Lower lobe of right lung (tissue), 2 donors: Measurements from ENCODE around the gene SERINC3. TPM values are rescaled to one million over a fixed set of nuclear protein-coding genes. Genes with fewer than 3 reads are reported as not detected.
A peak's percentile ranks its signal among the peaks of the same experiment; 100 is the strongest.

Experiments
- ATAC-seq, 2 donors: fragments of 200-7000 bp; cut with Tn5 transposase; one replicate each; pipeline ENCODE4 v1.9.1; 2020 to 2022; ENCODE audit warnings: mild to moderate bottlenecking in 2 of 2, moderate library complexity in 2 of 2
- DNase-seq: peaks from one replicate; pipeline ENCODE4 v3.0.0-alpha.2; 2020
- H3K27ac ChIP-seq: fragments of 200-600 bp; one replicate; pipeline ENCODE4 v1.8.0; 2022
- H3K27me3 ChIP-seq: fragments of 200-600 bp; one replicate; pipeline ENCODE4 v1.8.0; 2022; ENCODE audit warnings: low read depth
- H3K36me3 ChIP-seq: fragments of 200-600 bp; one replicate; pipeline ENCODE4 v1.8.0; 2022; ENCODE audit warnings: mild to moderate bottlenecking
- H3K4me1 ChIP-seq: fragments of 200-600 bp; one replicate; pipeline ENCODE4 v1.8.0; 2022
- H3K4me3 ChIP-seq: fragments of 200-600 bp; one replicate; pipeline ENCODE4 v1.8.0; 2022; ENCODE audit warnings: mild to moderate bottlenecking
- H3K9me3 ChIP-seq: fragments of 200-600 bp; one replicate; pipeline ENCODE4 v1.8.0; 2022
- intact Hi-C: fragments of 100-400 bp; cut with DNase I; formaldehyde crosslinking; loops from one replicate; pipeline ENCODE4 v1.11.0; 2022
- total RNA-seq: library from RNA; stranded (reverse); fragmentation: NEBNext Ultra II Directional; extraction: Animal tissue kit (Norgen Biotek cat#: 25700); gene quantifications from one replicate; pipeline ENCODE4 v1.2.1, GENCODE V29; 2021
- TF ChIP-seq, protein P1 (sequence below): fragments of 200-600 bp; IDR thresholded peaks from one replicate; pipeline ENCODE4 v1.8.0; 2022; ENCODE audit warnings: antibody characterized with exemption, mild to moderate bottlenecking
- donor health status: DM: no; HTN: yes; CAD: no; lungs with severe emphysema.

Gene SERINC3
- total RNA-seq, 1 donor from 2014 or later, result 133 TPM

DNA sequence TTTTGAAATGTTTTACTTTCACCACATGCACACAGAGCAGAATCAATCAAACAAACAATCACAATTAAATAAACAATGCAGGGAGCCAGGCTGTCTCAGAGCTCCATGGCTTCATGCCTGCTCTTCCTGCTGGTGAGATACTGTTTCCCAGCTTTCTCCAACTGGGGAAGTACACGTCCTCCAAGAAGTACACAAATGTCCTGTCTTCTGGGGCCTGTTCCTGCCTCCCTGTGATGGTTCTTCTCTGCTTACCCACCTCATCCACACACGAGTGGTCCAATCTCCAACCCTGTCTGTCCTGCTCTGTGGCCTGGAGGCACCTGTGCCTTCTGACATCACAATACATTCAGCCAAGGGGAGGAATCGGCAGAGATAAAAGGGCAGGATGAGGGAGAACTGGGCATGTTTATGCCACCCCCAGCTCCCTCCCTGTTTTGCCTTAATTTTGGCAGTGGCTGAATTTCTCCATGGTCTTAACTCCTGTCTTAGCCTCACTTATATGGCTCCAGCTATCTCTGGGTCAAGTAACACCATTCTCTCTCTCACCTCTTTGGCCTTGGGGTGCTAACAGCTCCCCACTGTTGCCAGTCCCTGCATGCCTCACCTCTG lies 71.5 kb downstream of the SERINC3 start:
- intact Hi-C loops, result no loop called here
- TF ChIP-seq, protein P1, sequence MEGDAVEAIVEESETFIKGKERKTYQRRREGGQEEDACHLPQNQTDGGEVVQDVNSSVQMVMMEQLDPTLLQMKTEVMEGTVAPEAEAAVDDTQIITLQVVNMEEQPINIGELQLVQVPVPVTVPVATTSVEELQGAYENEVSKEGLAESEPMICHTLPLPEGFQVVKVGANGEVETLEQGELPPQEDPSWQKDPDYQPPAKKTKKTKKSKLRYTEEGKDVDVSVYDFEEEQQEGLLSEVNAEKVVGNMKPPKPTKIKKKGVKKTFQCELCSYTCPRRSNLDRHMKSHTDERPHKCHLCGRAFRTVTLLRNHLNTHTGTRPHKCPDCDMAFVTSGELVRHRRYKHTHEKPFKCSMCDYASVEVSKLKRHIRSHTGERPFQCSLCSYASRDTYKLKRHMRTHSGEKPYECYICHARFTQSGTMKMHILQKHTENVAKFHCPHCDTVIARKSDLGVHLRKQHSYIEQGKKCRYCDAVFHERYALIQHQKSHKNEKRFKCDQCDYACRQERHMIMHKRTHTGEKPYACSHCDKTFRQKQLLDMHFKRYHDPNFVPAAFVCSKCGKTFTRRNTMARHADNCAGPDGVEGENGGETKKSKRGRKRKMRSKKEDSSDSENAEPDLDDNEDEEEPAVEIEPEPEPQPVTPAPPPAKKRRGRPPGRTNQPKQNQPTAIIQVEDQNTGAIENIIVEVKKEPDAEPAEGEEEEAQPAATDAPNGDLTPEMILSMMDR, result no peak
- no peaks in the 10 kb centered on the region for H3K9me3 ChIP-seq
- no peaks in the 10 kb centered on the region for H3K36me3 ChIP-seq
- ATAC-seq, result peak; percentile 18 to 33
- no peaks in the 10 kb centered on the region for H3K27me3 ChIP-seq
- H3K4me1 ChIP-seq, result peaks cover 21% of the 10 kb centered on the region
- peak overlapping the region; percentile 33 for H3K27ac ChIP-seq
- no peak overlapping the region for H3K4me3 ChIP-seq
- DNase-seq, result no peak

DNA sequence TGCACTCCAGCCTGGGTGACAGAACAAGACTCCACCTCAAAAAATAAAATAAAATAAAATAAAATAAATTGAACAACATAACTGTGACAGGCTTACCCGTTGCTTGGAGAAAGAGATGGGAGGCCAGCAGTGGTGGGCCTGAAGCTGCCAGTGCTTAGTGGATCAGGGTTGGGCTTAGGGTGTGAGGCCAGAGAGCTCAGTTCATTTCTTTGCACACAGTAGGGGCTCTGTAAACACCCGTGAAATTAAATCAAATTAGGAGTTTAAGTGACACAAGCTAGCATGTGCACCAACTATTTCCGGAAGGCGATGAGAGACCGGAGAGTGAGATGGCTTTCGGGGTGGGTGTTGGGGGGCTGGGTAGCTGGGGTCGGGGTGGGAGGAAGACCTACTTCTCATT lies 72.0 kb downstream of the SERINC3 start:
- Histone ChIP-seq H3K4me1 (peaks cover 16% of the 10 kb centered on the region), H3K9me3 (no peaks in the 10 kb centered on the region), H3K36me3 (no peaks in the 10 kb centered on the region), H3K27ac (no peak overlapping the region), H3K4me3 (no peak overlapping the region), H3K27me3 (no peaks in the 10 kb centered on the region)
- TF ChIP-seq, protein P1, result no peak
- intact Hi-C loops, result no loop called here
- ATAC-seq (no peak), DNase-seq (no peak)

GRCh38 chr20:44448753-44449546 lies 72.9 kb downstream of the SERINC3 start:
- H3K27ac ChIP-seq, result no peak overlapping the region
- no peak overlapping the region for H3K4me3 ChIP-seq
- no peaks in the 10 kb centered on the region for H3K36me3 ChIP-seq
- TF ChIP-seq, protein P1, result no peak
- no peak for DNase-seq
- peaks cover 15% of the 10 kb centered on the region for H3K4me1 ChIP-seq
- ATAC-seq, result no peak
- no peaks in the 10 kb centered on the region for H3K27me3 ChIP-seq
- intact Hi-C loops, result no loop called here
- H3K9me3 ChIP-seq, result no peaks in the 10 kb centered on the region

DNA sequence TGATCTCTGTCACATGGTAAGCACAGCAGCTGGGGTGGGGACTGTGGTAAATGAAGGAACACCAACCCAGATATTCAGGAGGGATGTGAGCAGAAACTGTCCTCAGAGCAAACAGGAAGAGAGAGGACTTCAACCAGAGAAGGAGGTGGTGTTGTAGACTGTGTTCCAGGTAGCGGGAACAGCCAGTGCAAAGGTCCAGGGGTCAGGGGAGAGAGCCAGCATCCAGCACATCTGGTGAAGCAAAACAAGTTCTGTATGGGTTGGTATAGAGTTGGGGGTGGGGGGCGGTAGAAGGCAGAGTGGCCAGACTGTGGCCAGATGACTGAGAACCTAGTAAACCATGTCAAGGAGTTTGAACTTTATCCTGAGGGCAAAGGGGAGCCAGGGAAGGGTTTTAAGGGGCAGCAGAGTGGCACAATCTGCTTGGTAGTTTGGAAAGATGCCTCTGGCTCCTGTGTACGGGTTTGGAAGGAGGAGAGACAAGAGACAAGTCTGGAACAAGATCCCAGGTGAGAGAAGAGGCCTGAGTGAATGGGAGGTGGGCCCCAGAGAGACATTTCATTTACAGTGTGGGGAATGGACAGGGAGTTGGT lies 73.9 kb downstream of the SERINC3 start:
- DNase-seq (no peak), ATAC-seq (no peak)
- TF ChIP-seq, protein P1, result no peak
- H3K27ac ChIP-seq, result no peak overlapping the region
- intact Hi-C loops, result no loop called here
- H3K36me3 ChIP-seq, result no peaks in the 10 kb centered on the region
- no peaks in the 10 kb centered on the region for H3K27me3 ChIP-seq
- H3K9me3 ChIP-seq, result no peaks in the 10 kb centered on the region
- no peak overlapping the region for H3K4me3 ChIP-seq
- H3K4me1 ChIP-seq, result peaks cover 15% of the 10 kb centered on the region

Other genes with a start within 250 kb of the SERINC3 start
- gene FITM2, start 210.9 kb downstream of the SERINC3 start, total RNA-seq, result 9.3 TPM
- gene R3HDML, start 185.0 kb downstream of the SERINC3 start, total RNA-seq, result not detected
- 0.18 TPM for gene HNF4A, start 166.4 kb downstream of the SERINC3 start, total RNA-seq
- gene TTPAL, start 46.2 kb downstream of the SERINC3 start, total RNA-seq, result 9.6 TPM
- 61.6 TPM for gene PKIG, start 60.5 kb upstream of the SERINC3 start, total RNA-seq
- gene ADA, start 129.6 kb upstream of the SERINC3 start, total RNA-seq, result 7.7 TPM
- gene CCN5, start 193.3 kb upstream of the SERINC3 start, total RNA-seq, result 42.3 TPM
- gene KCNK15, start 223.8 kb upstream of the SERINC3 start, total RNA-seq, result 0.89 TPM